Upper lobe of right lung (tissue), 1 donor: ENCODE measurements around the gene FBXW4. TPM values are rescaled to one million over a fixed set of nuclear protein-coding genes. Genes with fewer than 3 reads are reported as not detected.
A peak's percentile ranks its signal among the peaks of the same experiment; 100 is the strongest.

Experiments
- ATAC-seq: fragments of 200-7000 bp; cut with Tn5 transposase; one replicate; pipeline ENCODE4 v1.9.1; 2020; ENCODE audit warnings: mild to moderate bottlenecking, moderate library complexity
- DNase-seq: peaks from one replicate; pipeline ENCODE4 v3.0.0-alpha.2; 2020
- H3K27ac ChIP-seq: fragments of 200-600 bp; one replicate; pipeline ENCODE4 v1.8.0; 2022
- H3K27me3 ChIP-seq: fragments of 200-600 bp; one replicate; pipeline ENCODE4 v1.8.0; 2022; ENCODE audit warnings: mild to moderate bottlenecking
- H3K36me3 ChIP-seq: fragments of 200-600 bp; one replicate; pipeline ENCODE4 v1.8.0; 2022
- H3K4me1 ChIP-seq: fragments of 200-600 bp; one replicate; pipeline ENCODE4 v1.8.0; 2022
- H3K4me3 ChIP-seq: fragments of 200-600 bp; one replicate; pipeline ENCODE4 v1.8.0; 2022; ENCODE audit warnings: mild to moderate bottlenecking
- H3K9me3 ChIP-seq: fragments of 200-600 bp; one replicate; pipeline ENCODE4 v1.8.0; 2022
- CTCF ChIP-seq: fragments of 200-600 bp; IDR thresholded peaks from one replicate; pipeline ENCODE4 v1.8.0; 2022; ENCODE audit warnings: antibody characterized with exemption
- intact Hi-C: fragments of 100-400 bp; cut with DNase I; formaldehyde crosslinking; loops from one replicate; pipeline ENCODE4 v1.11.0; 2022
- total RNA-seq: library from RNA; stranded (reverse); fragmentation: NEBNext Ultra II Directional; extraction: Animal tissue kit (Norgen Biotek cat#: 25700); gene quantifications from one replicate; pipeline ENCODE4 v1.2.1, GENCODE V29; 2021
- donor health status: DM: no; HTN: yes; CAD: no; lungs with severe emphysema.

The FBXW4 gene
- total RNA-seq, 1 donor from 2014 or later = 94.3 TPM

- no peak overlapping the region for H3K27ac ChIP-seq
- no peak for TF ChIP-seq CTCF
- H3K36me3 ChIP-seq = peaks cover 15% of the 10 kb centered on the region
- ATAC-seq = no peak
- peaks cover 10% of the 10 kb centered on the region for H3K27me3 ChIP-seq
- no peaks in the 10 kb centered on the region for H3K9me3 ChIP-seq
- H3K4me1 ChIP-seq = peaks cover 13% of the 10 kb centered on the region
- DNase-seq = peak; percentile 50
- no peak overlapping the region for H3K4me3 ChIP-seq
- intact Hi-C loops = loop anchor here (10.0 kb wide), 1 partner anchor 359 kb away; no protein-coding TSS in a partner anchor
Measured at GRCh38 chr10:101573885-101574753, 120.9 kb downstream of the FBXW4 start.

- peaks cover 8% of the 10 kb centered on the region for H3K36me3 ChIP-seq
- intact Hi-C loops = loop anchor here (10.0 kb wide), 1 partner anchor 358 kb away; no protein-coding TSS in a partner anchor
- no peaks in the 10 kb centered on the region for H3K9me3 ChIP-seq
- no peak for DNase-seq
- no peak overlapping the region for H3K27ac ChIP-seq
- no peak for ATAC-seq
- TF ChIP-seq CTCF = no peak
- peaks cover 13% of the 10 kb centered on the region for H3K4me1 ChIP-seq
- H3K4me3 ChIP-seq = no peak overlapping the region
- H3K27me3 ChIP-seq = peaks cover 23% of the 10 kb centered on the region
Measured at GRCh38 chr10:101572785-101573184, 122.2 kb downstream of the FBXW4 start.

GRCh38 chr10:101572126-101572525, 122.8 kb downstream of the FBXW4 start:
- Histone ChIP-seq H3K4me1 (peaks cover 13% of the 10 kb centered on the region), H3K27ac (no peak overlapping the region), H3K4me3 (no peak overlapping the region), H3K27me3 (peaks cover 27% of the 10 kb centered on the region), H3K9me3 (no peaks in the 10 kb centered on the region), H3K36me3 (peaks cover 4% of the 10 kb centered on the region)
- intact Hi-C loops = loop anchor here (10.0 kb wide), 1 partner anchor 357 kb away; no protein-coding TSS in a partner anchor
- no peak for TF ChIP-seq CTCF
- DNase-seq (no peak), ATAC-seq (no peak)

GRCh38 chr10:101571271-101571925, 123.6 kb downstream of the FBXW4 start:
- no peak for ATAC-seq
- Histone ChIP-seq H3K4me3 (no peak overlapping the region), H3K9me3 (no peaks in the 10 kb centered on the region), H3K36me3 (no peaks in the 10 kb centered on the region), H3K4me1 (peaks cover 19% of the 10 kb centered on the region), H3K27me3 (peaks cover 34% of the 10 kb centered on the region), H3K27ac (no peak overlapping the region)
- no peak for DNase-seq
- TF ChIP-seq CTCF = no peak
- intact Hi-C loops = loop anchor here (10.0 kb wide), 1 partner anchor 357 kb away; no protein-coding TSS in a partner anchor

GRCh38 chr10:101570428-101571270, 124.3 kb downstream of the FBXW4 start:
- DNase-seq (peak; percentile 65), ATAC-seq (peak; percentile 15)
- Histone ChIP-seq H3K4me3 (peak overlapping the region; percentile 54), H3K4me1 (peaks cover 22% of the 10 kb centered on the region), H3K36me3 (no peaks in the 10 kb centered on the region), H3K27me3 (peaks cover 42% of the 10 kb centered on the region), H3K9me3 (no peaks in the 10 kb centered on the region), H3K27ac (no peak overlapping the region)
- no peak for TF ChIP-seq CTCF
- intact Hi-C loops = loop anchor here (10.0 kb wide), 1 partner anchor 356 kb away; no protein-coding TSS in a partner anchor
